CD4-positive, alpha-beta T cell (primary cell): ENCODE data around the gene ADAD2. TPM values are rescaled to one million over a fixed set of nuclear protein-coding genes. Genes with fewer than 3 reads are reported as not detected.

Experiments
- ATAC-seq: fragments of 200-7000 bp; cut with Tn5 transposase; one replicate; pipeline ENCODE4 v1.10.0; 2022; ENCODE audit warnings: mild to moderate bottlenecking; ENCODE audit not compliant: poor library complexity
- CTCF ChIA-PET: fragments of 350-600 bp; sonication (Branson Sonifier 250); formaldehyde crosslinking; loops from one replicate; lab custom pipeline; 2021; ENCODE audit warnings: antibody characterized with exemption, inconsistent platforms; lab: Charles Lee
- POLR2A ChIA-PET: fragments of 350-600 bp; sonication (Branson Sonifier 250); formaldehyde crosslinking; loops from one replicate; lab custom pipeline; 2021; ENCODE audit warnings: antibody characterized with exemption, inconsistent platforms; lab: Charles Lee
- DNase-seq, 14 experiments: peaks; one replicate each; pipeline ENCODE4 v3.0.0-alpha.2; 2013 to 2020; ENCODE audit warnings: mixed read lengths in 2 of 14
- H3K27ac ChIP-seq, 2 donors: one replicate each; pipeline versions ENCODE4 v1.5.1 to v1.7.0; 2013; ENCODE audit warnings: low read length in 2 of 2, low read depth in 1 of 2, mild to moderate bottlenecking in 1 of 2
- H3K27me3 ChIP-seq, 2 experiments: 1 replicate in 1 of 2; 2 replicates in 1 of 2; pipeline versions ENCODE4 v1.6.1 to v1.7.0; 2013; ENCODE audit warnings: low read length in 2 of 2, control low read depth in 1 of 2, mild to moderate bottlenecking in 1 of 2, moderate library complexity in 1 of 2; ENCODE audit not compliant: insufficient read depth in 2 of 2, control insufficient read depth in 1 of 2
- H3K36me3 ChIP-seq: one replicate; pipeline ENCODE4 v1.6.1; 2013; ENCODE audit warnings: low read length, control low read depth; ENCODE audit not compliant: insufficient read depth
- H3K4me1 ChIP-seq: one replicate; pipeline ENCODE4 v1.6.1; 2013; ENCODE audit warnings: low read length, control low read depth; ENCODE audit not compliant: insufficient read depth
- H3K4me3 ChIP-seq: one replicate; pipeline ENCODE4 v1.5.1; 2013; ENCODE audit warnings: mild to moderate bottlenecking, low read length, moderate library complexity
- H3K9me3 ChIP-seq, 2 experiments: 1 replicate in 1 of 2; 2 replicates in 1 of 2; pipeline versions ENCODE4 v1.6.1 to v1.7.0; 2013; ENCODE audit warnings: low read length in 2 of 2, mild to moderate bottlenecking in 2 of 2, control low read depth in 1 of 2, moderate library complexity in 1 of 2; ENCODE audit not compliant: control insufficient read depth in 1 of 2, insufficient read depth in 1 of 2
- H3K27ac Mint-ChIP-seq: one replicate; pipeline ENCODE4 v1.8.0; 2020; ENCODE audit warnings: mixed read lengths
- H3K27me3 Mint-ChIP-seq: one replicate; pipeline ENCODE4 v1.8.0; 2021; ENCODE audit warnings: mixed read lengths
- H3K36me3 Mint-ChIP-seq: one replicate; pipeline ENCODE4 v1.8.0; 2021; ENCODE audit warnings: low read depth, mixed read lengths
- H3K4me1 Mint-ChIP-seq: one replicate; pipeline ENCODE4 v1.8.0; 2021; ENCODE audit warnings: low read depth, mixed read lengths
- H3K4me3 Mint-ChIP-seq: one replicate; pipeline ENCODE4 v1.8.0; 2020; ENCODE audit warnings: mild to moderate bottlenecking, mixed read lengths
- H3K9me3 Mint-ChIP-seq: one replicate; pipeline ENCODE4 v1.8.0; 2020; ENCODE audit warnings: mixed read lengths
- CTCF ChIP-seq: fragments of 200-600 bp; IDR thresholded peaks from one replicate; pipeline ENCODE4 v1.8.0; 2022; ENCODE audit warnings: antibody characterized with exemption, mild to moderate bottlenecking
- intact Hi-C, 2 experiments: fragments of 100-400 bp; cut with DNase I in 1 of 2; cut with micrococcal nuclease in 1 of 2; formaldehyde crosslinking; loops; one replicate each; pipeline versions ENCODE4 v1.15.1 to v1.9.0; 2023 to 2025; cut with DNase I, micrococcal nuclease
- total RNA-seq, 174 experiments: library from RNA in 2 of 174; stranded (reverse) in 2 of 174; gene quantifications; one replicate each; pipeline ENCODE4 v1.2.3 and lab custom pipeline; 2021 to 2026

Gene ADAD2
- total RNA-seq, 2 experiments from 2014 or later, result 0.59 TPM; not detected in 1

- Histone ChIP-seq H3K36me3 (no peaks in the 10 kb centered on the region), H3K27ac (no peak overlapping the region), H3K9me3 (no peaks in the 10 kb centered on the region), H3K4me3 (no peak overlapping the region), H3K27me3 (peaks cover 0 to 10% of the 10 kb centered on the region in 2 experiments), H3K4me1 (no peaks in the 10 kb centered on the region)
- Mint-ChIP-seq H3K4me3 (no peak overlapping the region), H3K27ac (no peak overlapping the region), H3K36me3 (no peaks in the 10 kb centered on the region), H3K4me1 (no peaks in the 10 kb centered on the region), H3K27me3 (peaks cover 42% of the 10 kb centered on the region), H3K9me3 (no peaks in the 10 kb centered on the region)
- intact Hi-C loops, result no loop called here
- ChIA-PET CTCF (no interaction called here), POLR2A (no interaction called here)
- ATAC-seq (no peak), DNase-seq (no peak)
- no peak for TF ChIP-seq CTCF
Observed at GRCh38 chr16:84161037-84161436, 29.9 kb upstream of the ADAD2 start.

GRCh38 chr16:84161801-84162200 lies 29.2 kb upstream of the ADAD2 start:
- no peak overlapping the region for H3K27ac Mint-ChIP-seq
- intact Hi-C loops, result no loop called here
- H3K4me1 Mint-ChIP-seq, result no peaks in the 10 kb centered on the region
- H3K36me3 Mint-ChIP-seq, result no peaks in the 10 kb centered on the region
- ChIA-PET POLR2A (no interaction called here), CTCF (no interaction called here)
- Histone ChIP-seq H3K36me3 (no peaks in the 10 kb centered on the region), H3K9me3 (no peaks in the 10 kb centered on the region), H3K27ac (no peak overlapping the region), H3K27me3 (peaks cover 0 to 10% of the 10 kb centered on the region in 2 experiments), H3K4me1 (no peaks in the 10 kb centered on the region), H3K4me3 (no peak overlapping the region)
- no peaks in the 10 kb centered on the region for H3K9me3 Mint-ChIP-seq
- ATAC-seq, result no peak
- no peak overlapping the region for H3K4me3 Mint-ChIP-seq
- peaks cover 41% of the 10 kb centered on the region for H3K27me3 Mint-ChIP-seq
- no peak for TF ChIP-seq CTCF
- no peak for DNase-seq

GRCh38 chr16:84165746-84166145 lies 25.2 kb upstream of the ADAD2 start:
- no peak for ATAC-seq
- H3K4me3 Mint-ChIP-seq, result no peak overlapping the region
- POLR2A ChIA-PET, result no interaction called here
- no peak for TF ChIP-seq CTCF
- no peak for DNase-seq
- CTCF ChIA-PET, result interaction anchor here (1.8 kb wide), 1 partner anchor 21 kb away, joined by 4 read pairs; the partner anchor contains the start of gene TAF1C
- Histone ChIP-seq H3K9me3 (no peaks in the 10 kb centered on the region), H3K36me3 (no peaks in the 10 kb centered on the region), H3K4me3 (no peak overlapping the region), H3K27ac (no peak overlapping the region), H3K27me3 (peaks cover 0 to 7% of the 10 kb centered on the region in 2 experiments), H3K4me1 (no peaks in the 10 kb centered on the region)
- H3K9me3 Mint-ChIP-seq, result no peaks in the 10 kb centered on the region
- peaks cover 35% of the 10 kb centered on the region for H3K27me3 Mint-ChIP-seq
- no peaks in the 10 kb centered on the region for H3K4me1 Mint-ChIP-seq
- intact Hi-C loops, result no loop called here
- H3K27ac Mint-ChIP-seq, result no peak overlapping the region
- no peaks in the 10 kb centered on the region for H3K36me3 Mint-ChIP-seq
